Natural killer cell (primary cell): Measurements from ENCODE around the gene MAPRE3. TPM values are rescaled to one million over a fixed set of nuclear protein-coding genes. Genes with fewer than 3 reads are reported as not detected.
"Not testable (repeated sequence)": the region's sequence is repeated elsewhere in the genome, so short reads cannot be mapped to it uniquely, and the experiment has no call there.

Experiments
- ATAC-seq, 3 donors: fragments of 150-1000 bp in 2 of 3; fragments of 200-7000 bp in 1 of 3; cut with Tn5 transposase; 1 replicate in 1 of 3; 2 replicates in 2 of 3; pipeline ENCODE4 v1.10.0; 2021; ENCODE audit warnings: mild to moderate bottlenecking in 2 of 3, moderate library complexity in 2 of 3
- DNase-seq, 2 donors: peaks; one replicate each; pipeline versions ENCODE4 v3.0.0 to v3.0.0-alpha.2; 2013 to 2021; ENCODE audit warnings: mixed read lengths in 1 of 2
- H3K27ac ChIP-seq: one replicate; pipeline ENCODE4 v1.5.1; 2013; ENCODE audit warnings: mild to moderate bottlenecking, low read length
- H3K27me3 ChIP-seq: one replicate; pipeline ENCODE4 v1.6.1; 2013; ENCODE audit warnings: low read length; ENCODE audit not compliant: control insufficient read depth, insufficient read depth
- H3K36me3 ChIP-seq: one replicate; pipeline ENCODE4 v1.6.1; 2013; ENCODE audit warnings: low read length; ENCODE audit not compliant: control insufficient read depth, insufficient read depth
- H3K4me1 ChIP-seq: one replicate; pipeline ENCODE4 v1.6.1; 2013; ENCODE audit warnings: low read length; ENCODE audit not compliant: control insufficient read depth, insufficient read depth
- H3K4me3 ChIP-seq: one replicate; pipeline ENCODE4 v1.5.1; 2013; ENCODE audit warnings: low read length
- H3K9me3 ChIP-seq: one replicate; pipeline ENCODE4 v1.6.1; 2013; ENCODE audit warnings: low read length; ENCODE audit not compliant: control insufficient read depth, insufficient read depth
- H3K27ac Mint-ChIP-seq, 2 donors: one replicate each; pipeline ENCODE4 v1.8.0; 2022; ENCODE audit warnings: mild to moderate bottlenecking in 2 of 2, mixed read lengths in 2 of 2, moderate library complexity in 1 of 2
- H3K27me3 Mint-ChIP-seq, 2 donors: one replicate each; pipeline ENCODE4 v1.8.0; 2022; ENCODE audit warnings: low read depth in 2 of 2, mixed read lengths in 2 of 2
- H3K36me3 Mint-ChIP-seq: one replicate; pipeline ENCODE4 v1.8.0; 2022; ENCODE audit warnings: mixed read lengths
- H3K4me1 Mint-ChIP-seq, 2 donors: one replicate each; pipeline ENCODE4 v1.8.0; 2022; ENCODE audit warnings: mixed read lengths in 2 of 2
- H3K4me3 Mint-ChIP-seq: one replicate; pipeline ENCODE4 v1.8.0; 2022; ENCODE audit warnings: mild to moderate bottlenecking, moderate library complexity, mixed read lengths
- H3K9me3 Mint-ChIP-seq, 2 donors: one replicate each; pipeline ENCODE4 v1.8.0; 2022; ENCODE audit warnings: mixed read lengths in 2 of 2
- WGBS: methylation state at CpG from one replicate; pipeline ENCODE4 v1.1.7; 2013; ENCODE audit warnings: missing lambda C conversion rate; ENCODE audit not compliant: insufficient coverage; 5-methylcytosine and 5-hydroxymethylcytosine counted together
- intact Hi-C: fragments of 100-400 bp; cut with micrococcal nuclease; formaldehyde crosslinking; loops from one replicate; pipeline ENCODE4 v1.14.2; 2022
- total RNA-seq, 4 donors: library from RNA; stranded (reverse); fragments of 120-200 nt in 1 of 4; gene quantifications; one replicate each; pipeline versions ENCODE4 v1.2.3 to v1.2.4, GENCODE V29; 2013 to 2022
- TF ChIP-seq, protein P1 (sequence below): fragments of 200-600 bp; IDR thresholded peaks from one replicate; pipeline ENCODE4 v1.8.0; 2022; ENCODE audit warnings: antibody characterized with exemption

Gene MAPRE3
- 1 to 10 TPM; 3.9 to 5.0 (median 4.2) TPM for total RNA-seq
- 2.6 TPM for total RNA-seq (2013)

DNA sequence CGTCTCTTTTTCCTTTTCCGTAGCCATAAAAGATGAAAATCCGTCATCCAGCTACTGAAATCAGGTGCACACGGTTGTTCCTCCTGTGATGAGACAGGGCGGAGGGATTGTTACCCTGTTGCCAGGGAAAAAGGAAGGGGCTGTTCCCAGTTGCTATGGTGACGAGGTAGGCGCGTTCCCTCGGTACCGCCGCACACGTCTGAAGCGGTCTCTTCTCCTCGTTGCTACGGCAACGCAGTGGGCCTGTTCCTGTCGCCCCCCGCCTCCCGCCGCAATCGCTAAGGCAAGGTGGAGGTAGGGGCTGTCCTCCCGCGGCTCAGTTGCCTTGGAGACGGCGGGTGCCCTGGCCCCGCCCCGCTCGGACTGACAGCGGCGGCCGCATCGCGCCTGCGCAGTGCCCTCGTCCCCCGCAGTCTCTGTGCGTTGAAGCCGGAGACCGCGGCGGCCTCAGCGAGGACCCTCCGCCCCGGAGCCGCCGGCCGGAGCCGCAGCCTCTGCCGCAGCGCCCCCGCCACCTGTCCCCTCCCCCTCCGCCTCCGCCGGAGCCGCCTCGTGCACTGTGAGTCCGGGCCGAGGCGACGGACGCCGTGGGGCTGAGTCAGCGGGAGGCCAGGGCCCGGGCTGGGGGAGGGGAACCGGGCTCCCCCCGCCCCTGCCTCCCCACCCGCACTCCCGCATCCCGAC, at the start of gene MAPRE3:
Gene MAPRE3, plus strand, starts transcription at position 394 of the 684 bp plus-strand sequence. CDS start 51,582 bp downstream, outside the sequence.
- H3K27me3 Mint-ChIP-seq, result peaks cover 20 to 23% of the 10 kb centered on the region in 2 donors
- H3K4me1 ChIP-seq, result peaks cover 14% of the 10 kb centered on the region
- H3K4me3 Mint-ChIP-seq, result peak within 1 kb of the TSS; percentile 85
- peak within 1 kb of the TSS; percentile 8 for H3K27ac ChIP-seq
- TF ChIP-seq, protein P1, sequence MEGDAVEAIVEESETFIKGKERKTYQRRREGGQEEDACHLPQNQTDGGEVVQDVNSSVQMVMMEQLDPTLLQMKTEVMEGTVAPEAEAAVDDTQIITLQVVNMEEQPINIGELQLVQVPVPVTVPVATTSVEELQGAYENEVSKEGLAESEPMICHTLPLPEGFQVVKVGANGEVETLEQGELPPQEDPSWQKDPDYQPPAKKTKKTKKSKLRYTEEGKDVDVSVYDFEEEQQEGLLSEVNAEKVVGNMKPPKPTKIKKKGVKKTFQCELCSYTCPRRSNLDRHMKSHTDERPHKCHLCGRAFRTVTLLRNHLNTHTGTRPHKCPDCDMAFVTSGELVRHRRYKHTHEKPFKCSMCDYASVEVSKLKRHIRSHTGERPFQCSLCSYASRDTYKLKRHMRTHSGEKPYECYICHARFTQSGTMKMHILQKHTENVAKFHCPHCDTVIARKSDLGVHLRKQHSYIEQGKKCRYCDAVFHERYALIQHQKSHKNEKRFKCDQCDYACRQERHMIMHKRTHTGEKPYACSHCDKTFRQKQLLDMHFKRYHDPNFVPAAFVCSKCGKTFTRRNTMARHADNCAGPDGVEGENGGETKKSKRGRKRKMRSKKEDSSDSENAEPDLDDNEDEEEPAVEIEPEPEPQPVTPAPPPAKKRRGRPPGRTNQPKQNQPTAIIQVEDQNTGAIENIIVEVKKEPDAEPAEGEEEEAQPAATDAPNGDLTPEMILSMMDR, result no peak
- no peaks in the 10 kb centered on the region for H3K9me3 ChIP-seq
- intact Hi-C loops, result no loop called here
- peak within 1 kb of the TSS; percentile 60 for H3K4me3 ChIP-seq
- no peaks in the 10 kb centered on the region for H3K36me3 ChIP-seq
- DNase-seq, result peak; percentile 75 to 92
- H3K36me3 Mint-ChIP-seq, result no peaks in the 10 kb centered on the region
- H3K4me1 Mint-ChIP-seq, result peaks cover 24 to 32% of the 10 kb centered on the region in 2 donors
- under 1% methylated on average over 69 of the region's 69 CpGs for WGBS
- H3K9me3 Mint-ChIP-seq, result no peaks in the 10 kb centered on the region
- peak within 1 kb of the TSS; percentile 68 to 84 for H3K27ac Mint-ChIP-seq
- peak; percentile 86 to 91 (median 88) for ATAC-seq
- peaks cover 2% of the 10 kb centered on the region for H3K27me3 ChIP-seq

DNA sequence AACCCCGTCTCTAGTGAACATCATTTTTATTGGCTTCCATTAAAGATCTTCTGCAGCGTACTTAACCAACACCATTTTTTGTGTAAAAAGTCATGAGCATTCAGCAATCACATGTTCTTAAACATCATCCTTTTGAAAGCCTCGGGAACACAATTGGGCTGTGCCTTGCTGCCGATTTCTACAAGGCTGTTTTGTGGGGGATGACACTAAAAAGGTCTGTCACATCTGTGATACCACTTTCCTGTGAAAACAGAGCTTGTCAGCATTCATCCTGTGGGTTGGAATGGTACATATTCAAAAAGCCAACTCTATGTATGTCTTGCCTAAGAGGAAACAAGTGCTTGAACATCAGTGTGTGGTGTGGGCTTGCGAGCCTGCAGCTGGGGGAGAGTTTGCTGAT, 49.1 kb upstream of the MAPRE3 start:
- Mint-ChIP-seq H3K4me3 (no peak overlapping the region), H3K27me3 (peaks cover 14 to 20% of the 10 kb centered on the region in 2 donors), H3K4me1 (peaks cover 0 to 8% of the 10 kb centered on the region in 2 donors), H3K27ac (no peak overlapping the region), H3K36me3 (no peaks in the 10 kb centered on the region), H3K9me3 (no peaks in the 10 kb centered on the region)
- TF ChIP-seq, protein P1, result no peak
- Histone ChIP-seq H3K9me3 (no peaks in the 10 kb centered on the region), H3K27ac (no peak overlapping the region), H3K4me1 (no peaks in the 10 kb centered on the region), H3K27me3 (no peaks in the 10 kb centered on the region), H3K4me3 (no peak overlapping the region), H3K36me3 (no peaks in the 10 kb centered on the region)
- intact Hi-C loops, result loop anchor here (10.0 kb wide), 1 partner anchor 77 kb away; the partner anchor contains the start of gene DPYSL5
- DNase-seq (no peak), ATAC-seq (no peak)
- WGBS, result 68% methylated on average over 5 of the region's 5 CpGs

DNA sequence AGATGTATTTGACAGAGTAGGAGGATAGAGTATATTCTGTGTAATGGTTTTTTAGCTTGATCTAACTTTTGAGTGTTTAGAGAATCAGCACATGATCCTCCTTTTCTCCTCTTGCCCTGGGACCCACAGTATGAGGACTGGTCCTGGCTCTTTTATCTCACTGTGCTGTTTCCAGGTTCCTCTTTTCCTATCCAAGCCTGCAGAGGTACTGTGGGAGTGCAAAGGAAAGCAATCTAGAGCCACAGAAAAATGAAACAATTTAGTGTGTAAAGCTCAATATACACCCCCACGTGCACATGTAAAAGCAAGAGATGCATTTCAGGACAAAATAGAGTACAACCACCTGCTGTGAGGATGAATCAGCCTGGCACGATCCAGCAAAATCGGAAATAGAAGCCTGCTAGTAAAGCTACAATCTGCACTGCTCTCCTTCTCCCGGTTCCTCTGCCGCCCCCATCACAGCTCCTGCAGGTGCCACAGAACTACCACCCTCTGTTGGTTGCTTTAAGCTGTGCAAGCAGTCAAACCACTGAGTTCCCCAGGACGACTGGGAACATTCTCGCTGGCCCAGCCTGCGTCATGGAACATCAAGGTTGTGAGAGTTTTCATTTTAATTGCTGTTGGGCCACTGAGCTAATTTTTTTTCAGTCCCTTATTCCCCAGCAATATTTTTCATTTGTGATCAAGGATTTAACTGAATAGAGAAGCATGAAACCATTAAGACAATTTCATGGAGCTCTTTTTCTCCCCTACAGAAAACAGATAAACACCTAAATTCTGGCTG, 47.8 kb upstream of the MAPRE3 start:
- H3K27ac Mint-ChIP-seq, result no peak overlapping the region
- ATAC-seq, result peak in 2 of 3 donors; percentile 66 to 77
- DNase-seq, result peak in 1 of 2 donors; percentile 63

DNA sequence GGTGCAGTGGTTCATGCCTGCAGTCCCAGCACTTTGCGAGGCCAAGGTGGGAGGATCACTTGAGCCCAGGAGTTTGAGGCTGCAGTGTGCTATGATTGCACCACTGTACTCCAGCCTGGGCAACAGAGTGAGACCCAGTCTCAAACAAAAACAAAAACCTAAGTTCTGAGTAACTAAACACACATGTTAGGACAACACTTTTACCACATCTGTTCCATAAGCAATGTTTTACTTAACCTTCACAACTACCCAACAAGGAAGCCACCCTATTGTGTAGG, 47.3 kb upstream of the MAPRE3 start:
- not testable (repeated sequence) for H3K27ac Mint-ChIP-seq, ATAC-seq, H3K9me3 ChIP-seq, H3K9me3 Mint-ChIP-seq, DNase-seq, H3K4me1 ChIP-seq, H3K36me3 Mint-ChIP-seq, H3K27me3 ChIP-seq, H3K4me1 Mint-ChIP-seq, H3K36me3 ChIP-seq, H3K4me3 ChIP-seq, H3K27ac ChIP-seq, H3K4me3 Mint-ChIP-seq
- intact Hi-C loops, result loop anchor here (10.0 kb wide), 1 partner anchor 78 kb away; the partner anchor contains the start of gene DPYSL5
- peaks cover 14 to 20% of the 10 kb centered on the region in 2 donors for H3K27me3 Mint-ChIP-seq
- 64% methylated on average over 1 of the region's 1 CpG for WGBS

More for the DNA sequence above, 47.8 kb upstream of the MAPRE3 start:
- no peaks in the 10 kb centered on the region for H3K4me1 ChIP-seq
- H3K27me3 Mint-ChIP-seq, result peaks cover 14 to 20% of the 10 kb centered on the region in 2 donors
- intact Hi-C loops, result loop anchor here (10.0 kb wide), 1 partner anchor 78 kb away; the partner anchor contains the start of gene DPYSL5
- no peak overlapping the region for H3K4me3 ChIP-seq
- no peaks in the 10 kb centered on the region for H3K27me3 ChIP-seq
- TF ChIP-seq, protein P1, result peak; percentile 24
- H3K36me3 Mint-ChIP-seq, result no peaks in the 10 kb centered on the region
- H3K36me3 ChIP-seq, result no peaks in the 10 kb centered on the region
- H3K9me3 Mint-ChIP-seq, result no peaks in the 10 kb centered on the region
- peaks cover 0 to 8% of the 10 kb centered on the region in 2 donors for H3K4me1 Mint-ChIP-seq
- no peaks in the 10 kb centered on the region for H3K9me3 ChIP-seq
- no peak overlapping the region for H3K27ac ChIP-seq
- WGBS, result 10% methylated on average over 8 of the region's 8 CpGs
- no peak overlapping the region for H3K4me3 Mint-ChIP-seq
